MCF 10A (cell line): Measurements from ENCODE around the gene ADGRL3. TPM values are rescaled to one million over a fixed set of nuclear protein-coding genes. Genes with fewer than 3 reads are reported as not detected.

Source experiments
- BruUV-seq: library from RNA; stranded (reverse); fragments of 400-500 nt; replicated peaks from 2 replicates; lab custom pipeline; 2021; lab: Mats Ljungman, UMichigan
- CTCF ChIA-PET: fragments of 300-600 bp; sonication (Branson Sonifier 250); formaldehyde crosslinking; extraction: SDS; loops from one replicate; lab custom pipeline; 2021; ENCODE audit warnings: antibody characterized with exemption, inconsistent platforms; lab: Yijun Ruan, JAX
- POLR2A ChIA-PET: fragments of 300-600, 350-650 bp; sonication (Branson Sonifier 250); formaldehyde crosslinking; extraction: SDS; loops from one replicate; lab custom pipeline; 2020; ENCODE audit warnings: antibody characterized with exemption, inconsistent platforms; lab: Yijun Ruan, JAX
- DNase-seq: peaks from one replicate; pipeline ENCODE4 v3.0.0-alpha.2; 2018; ENCODE audit not compliant: unreplicated experiment
- H3K27ac Mint-ChIP-seq: one replicate; pipeline ENCODE4 v1.8.0; 2022; ENCODE audit warnings: mild to moderate bottlenecking, low read depth, mixed read lengths; ENCODE audit not compliant: unreplicated experiment
- H3K27me3 Mint-ChIP-seq: one replicate; pipeline ENCODE4 v1.8.0; 2022; ENCODE audit warnings: mixed read lengths; ENCODE audit not compliant: insufficient read depth, unreplicated experiment
- H3K36me3 Mint-ChIP-seq: one replicate; pipeline ENCODE4 v1.8.0; 2022; ENCODE audit warnings: mild to moderate bottlenecking, moderate library complexity, mixed read lengths; ENCODE audit not compliant: insufficient read depth, unreplicated experiment
- H3K4me1 Mint-ChIP-seq: one replicate; pipeline ENCODE4 v1.8.0; 2022; ENCODE audit warnings: mixed read lengths; ENCODE audit not compliant: insufficient read depth, unreplicated experiment
- H3K4me3 Mint-ChIP-seq: one replicate; pipeline ENCODE4 v1.8.0; 2022; ENCODE audit warnings: mild to moderate bottlenecking, moderate library complexity, mixed read lengths; ENCODE audit not compliant: unreplicated experiment
- H3K9me3 Mint-ChIP-seq: one replicate; pipeline ENCODE4 v1.8.0; 2022; ENCODE audit warnings: mixed read lengths; ENCODE audit not compliant: unreplicated experiment
- intact Hi-C: fragments of 100-400 bp; cut with micrococcal nuclease; formaldehyde crosslinking; loops from 2 replicates; pipeline ENCODE4 v1.14.1; 2022
- total RNA-seq: library from RNA; stranded (reverse); gene quantifications from 2 replicates; pipeline ENCODE4 v1.2.3, GENCODE V29; 2022
- TF ChIP-seq, protein P1 (sequence below): fragments of 200-600 bp; IDR thresholded peaks from one replicate; pipeline ENCODE4 v1.8.0; 2022; ENCODE audit warnings: antibody characterized with exemption, mild to moderate bottlenecking; ENCODE audit not compliant: unreplicated experiment

ADGRL3 gene
- total RNA-seq, 1 experiment from 2014 or later = 3.6 TPM

DNA sequence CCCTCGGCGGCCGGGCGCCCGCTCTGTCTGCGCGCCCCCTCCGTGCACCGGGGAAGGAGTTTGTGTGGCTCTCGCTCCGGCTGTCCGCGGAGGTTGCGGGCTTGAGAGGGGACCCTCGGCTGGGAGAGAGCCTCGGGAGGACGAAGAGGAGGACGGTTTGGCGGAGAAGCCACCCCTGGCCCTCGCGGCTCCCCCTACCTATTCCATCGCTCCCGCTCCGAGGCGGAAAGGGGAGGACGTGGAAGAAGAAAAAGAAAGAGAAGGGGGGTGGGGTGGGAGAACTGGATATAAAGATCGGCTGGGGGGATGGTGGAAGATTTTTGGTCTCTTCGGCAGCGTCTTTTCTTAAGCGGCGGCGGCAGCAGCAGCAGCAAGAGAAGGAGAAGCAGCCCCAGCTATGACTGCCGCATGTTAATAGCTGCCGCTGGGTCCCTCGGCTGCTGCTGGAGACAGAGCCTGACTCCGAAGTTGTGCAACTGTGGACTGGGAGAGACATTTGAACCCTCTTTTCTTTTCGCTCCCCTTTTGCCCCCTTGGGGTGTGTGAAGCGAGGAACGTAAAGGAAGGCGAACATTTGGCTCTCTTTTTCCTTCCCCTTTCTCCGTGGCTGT lies 895 bp downstream of the ADGRL3 start:
- no TSS peak for BruUV-seq
- Mint-ChIP-seq H3K4me3 (peak overlapping the region; percentile 79), H3K27me3 (no peaks in the 10 kb centered on the region), H3K4me1 (peaks cover 22% of the 10 kb centered on the region), H3K36me3 (no peaks in the 10 kb centered on the region), H3K9me3 (no peaks in the 10 kb centered on the region), H3K27ac (no peak overlapping the region)
- TF ChIP-seq, protein P1, sequence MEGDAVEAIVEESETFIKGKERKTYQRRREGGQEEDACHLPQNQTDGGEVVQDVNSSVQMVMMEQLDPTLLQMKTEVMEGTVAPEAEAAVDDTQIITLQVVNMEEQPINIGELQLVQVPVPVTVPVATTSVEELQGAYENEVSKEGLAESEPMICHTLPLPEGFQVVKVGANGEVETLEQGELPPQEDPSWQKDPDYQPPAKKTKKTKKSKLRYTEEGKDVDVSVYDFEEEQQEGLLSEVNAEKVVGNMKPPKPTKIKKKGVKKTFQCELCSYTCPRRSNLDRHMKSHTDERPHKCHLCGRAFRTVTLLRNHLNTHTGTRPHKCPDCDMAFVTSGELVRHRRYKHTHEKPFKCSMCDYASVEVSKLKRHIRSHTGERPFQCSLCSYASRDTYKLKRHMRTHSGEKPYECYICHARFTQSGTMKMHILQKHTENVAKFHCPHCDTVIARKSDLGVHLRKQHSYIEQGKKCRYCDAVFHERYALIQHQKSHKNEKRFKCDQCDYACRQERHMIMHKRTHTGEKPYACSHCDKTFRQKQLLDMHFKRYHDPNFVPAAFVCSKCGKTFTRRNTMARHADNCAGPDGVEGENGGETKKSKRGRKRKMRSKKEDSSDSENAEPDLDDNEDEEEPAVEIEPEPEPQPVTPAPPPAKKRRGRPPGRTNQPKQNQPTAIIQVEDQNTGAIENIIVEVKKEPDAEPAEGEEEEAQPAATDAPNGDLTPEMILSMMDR = no peak
- intact Hi-C loops = loop anchor here (5.0 to 10.0 kb wide), 3 partner anchors 264 to 1444 kb away; no protein-coding TSS in a partner anchor
- ChIA-PET POLR2A (interaction anchor here (0.6 to 1.1 kb wide), 4 partner anchors 10 to 757 kb away, joined by 3 to 5 read pairs (median 3); no protein-coding TSS in a partner anchor), CTCF (interaction anchor here (1.0 kb wide), 1 partner anchor 1443 kb away, joined by 3 read pairs; no protein-coding TSS in a partner anchor)
- DNase-seq = peak; percentile 56

DNA sequence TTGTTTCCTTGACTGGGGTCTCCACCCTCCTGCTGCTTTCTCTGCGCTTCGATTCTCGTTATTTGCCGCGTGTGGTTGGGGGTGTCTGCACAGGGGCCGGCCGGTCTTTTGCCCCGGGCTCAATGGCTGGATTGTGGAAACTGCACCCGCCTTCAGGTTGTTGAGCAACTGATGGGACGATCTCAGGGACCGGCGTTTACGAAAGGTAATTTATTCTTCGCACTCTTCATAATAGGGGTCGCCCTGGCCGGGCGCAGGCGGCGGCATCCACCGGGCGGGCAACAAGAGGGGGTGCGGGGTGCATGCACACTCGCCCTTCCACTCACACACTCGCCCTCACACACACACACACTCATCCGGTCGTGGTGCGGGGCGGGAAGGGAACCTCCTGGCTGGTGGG lies 1.4 kb downstream of the ADGRL3 start:
- intact Hi-C loops = loop anchor here (5.0 to 10.0 kb wide), 3 partner anchors 263 to 1443 kb away; no protein-coding TSS in a partner anchor
- no peak overlapping the region for H3K27ac Mint-ChIP-seq

DNA sequence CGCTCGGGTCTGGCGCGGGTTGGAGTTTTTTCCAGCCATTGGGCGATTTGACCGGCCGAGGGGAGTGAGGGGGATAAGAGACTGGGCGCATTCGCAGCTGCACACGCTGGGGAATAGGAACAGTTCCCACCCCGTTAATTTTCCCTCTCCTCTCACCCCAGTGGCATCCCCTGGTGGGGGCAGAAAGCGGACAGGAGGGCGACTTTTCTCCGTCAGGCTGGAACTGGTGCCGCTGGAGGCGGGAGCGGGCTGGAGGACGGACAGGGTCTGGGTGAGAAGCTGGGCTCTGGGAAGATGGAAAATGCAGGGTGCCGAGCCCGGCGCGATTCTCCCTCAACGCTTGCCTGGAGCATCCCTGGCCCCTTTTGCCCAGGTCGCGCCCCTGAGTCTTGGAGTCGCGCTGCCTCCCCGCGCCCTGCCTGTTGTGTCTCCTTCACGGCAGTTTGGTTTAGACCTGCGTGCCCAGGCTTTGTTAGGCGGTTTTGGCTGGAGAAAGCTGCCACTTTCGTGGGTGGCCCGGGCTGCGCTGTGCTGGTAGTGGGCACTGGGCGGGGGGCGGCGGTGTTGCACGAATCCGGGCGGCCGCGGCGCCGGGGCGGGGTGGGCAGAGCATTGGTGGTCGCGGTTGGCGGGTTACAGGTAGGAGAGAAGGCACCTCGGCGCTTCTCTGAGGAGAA lies 2.0 kb downstream of the ADGRL3 start:
- BruUV-seq = no TSS peak
- TF ChIP-seq, protein P1 = peak; percentile 9
- no peaks in the 10 kb centered on the region for H3K36me3 Mint-ChIP-seq
- H3K4me1 Mint-ChIP-seq = peaks cover 22% of the 10 kb centered on the region
- no peaks in the 10 kb centered on the region for H3K9me3 Mint-ChIP-seq
- intact Hi-C loops = loop anchor here (1.0 to 10.0 kb wide), 4 partner anchors 263 to 1443 kb away; no protein-coding TSS in a partner anchor
- ChIA-PET POLR2A (interaction anchor here (0.7 to 1.2 kb wide), 5 partner anchors 10 to 336 kb away, joined by 3 read pairs; no protein-coding TSS in a partner anchor), CTCF (interaction anchor here (1.1 kb wide), 1 partner anchor 396 kb away, joined by 4 read pairs; no protein-coding TSS in a partner anchor)
- H3K4me3 Mint-ChIP-seq = peak overlapping the region; percentile 79
- H3K27me3 Mint-ChIP-seq = no peaks in the 10 kb centered on the region
- peak; percentile 32 for DNase-seq
- no peak overlapping the region for H3K27ac Mint-ChIP-seq

More for the DNA sequence above, 1.4 kb downstream of the ADGRL3 start:
- ChIA-PET POLR2A (interaction anchor here (0.8 to 1.2 kb wide), 3 partner anchors 10 to 51 kb away, joined by 3 read pairs; no protein-coding TSS in a partner anchor), CTCF (interaction anchor here (1.1 kb wide), 1 partner anchor 396 kb away, joined by 4 read pairs; no protein-coding TSS in a partner anchor)
- H3K9me3 Mint-ChIP-seq = no peaks in the 10 kb centered on the region
- BruUV-seq = no TSS peak
- H3K36me3 Mint-ChIP-seq = no peaks in the 10 kb centered on the region
- DNase-seq = peak; percentile 40
- H3K27me3 Mint-ChIP-seq = no peaks in the 10 kb centered on the region
- TF ChIP-seq, protein P1 = no peak
- H3K4me3 Mint-ChIP-seq = peak overlapping the region; percentile 79
- H3K4me1 Mint-ChIP-seq = peaks cover 22% of the 10 kb centered on the region
